ENCODE data around the gene CDKL1. TPM values are rescaled to one million over a fixed set of nuclear protein-coding genes. Genes with fewer than 3 reads are reported as not detected.

The CDKL1 gene
- total RNA-seq, 2 experiments from 2014 or later: 5.3 to 8.8 TPM

Other genes with a start within 250 kb of the CDKL1 start
- 10 to 100 TPM; 21.7 to 22.4 TPM for gene SOS2, start 165.3 kb downstream of the CDKL1 start, total RNA-seq
- gene L2HGDH, start 84.7 kb downstream of the CDKL1 start, total RNA-seq: 10 to 100 TPM in 1 of 2 experiments, 1 to 10 TPM in 1; 9.7 to 10.0 TPM
- 10 to 100 TPM; 12.2 to 12.6 TPM for gene DMAC2L, start 84.6 kb downstream of the CDKL1 start, total RNA-seq
- gene MAP4K5, start 135.7 kb upstream of the CDKL1 start, total RNA-seq: 10 to 100 TPM; 22.0 TPM
- gene ATL1, start 163.3 kb upstream of the CDKL1 start, total RNA-seq: 1 to 10 TPM in 1 of 2 experiments, under 1 TPM in 1; 0.86 to 1.2 TPM

All from activated CD4-positive, alpha-beta memory T cell treated with anti-CD3 and anti-CD28 coated beads, Interleukin-2, amount 10 ng/mL, durations not matched to agents 7 days and 5 days (primary cell).